ENCODE results near the gene PTPRG. TPM values are rescaled to one million over a fixed set of nuclear protein-coding genes. Genes with fewer than 3 reads are reported as not detected.

Gene PTPRG
- total RNA-seq, 1 experiment from 2014 or later = 11.7 TPM

GRCh38 chr3:62312201-62312600, 750.8 kb downstream of the PTPRG start:
- no peak overlapping the region for H3K4me3 ChIP-seq (ENCODE audit: low read depth, low read length, poor library complexity, severe bottlenecking)
- no peak overlapping the region for H3K27ac ChIP-seq (ENCODE audit: low read depth, low read length, poor library complexity, severe bottlenecking)
- CTCF ChIA-PET = no interaction called here
- H3K27me3 ChIP-seq (replicated peaks; ENCODE audit: insufficient read depth, low read depth, low read length, poor library complexity) = no peaks in the 10 kb centered on the region
- POLR2A ChIA-PET (ENCODE audit: low non-redundant PET) = no interaction called here
- H3K4me1 ChIP-seq (ENCODE audit: insufficient read depth, low read length, poor library complexity, severe bottlenecking) = no peaks in the 10 kb centered on the region
- no TSS peak for BruUV-seq (replicated peaks)
- DNase-seq (ENCODE audit: low spot score) = no peak
- H3K9me3 ChIP-seq (ENCODE audit: low read depth, low read length, poor library complexity, severe bottlenecking) = no peaks in the 10 kb centered on the region
- TF ChIP-seq EZH2 (IDR thresholded peaks at IDR 0.05; ENCODE audit: borderline replicate concordance, low read depth, low read length, poor library complexity, severe bottlenecking) (no peak), CTCF (conservative IDR thresholded peaks at IDR 0.05; ENCODE audit: low read depth, low read length) (no peak)
- H3K36me3 ChIP-seq (ENCODE audit: insufficient read depth, low read length, poor library complexity, severe bottlenecking) = no peaks in the 10 kb centered on the region
- intact Hi-C loops (cut with micrococcal nuclease; ENCODE audit: unreplicated experiment) = loop anchor here (10.0 kb wide), 1 partner anchor 107 kb away; no protein-coding TSS in a partner anchor

- POLR2A ChIA-PET (ENCODE audit: low non-redundant PET) = no interaction called here
- BruUV-seq (replicated peaks) = no TSS peak
Observed at GRCh38 chr3:62316525-62316924, 755.2 kb downstream of the PTPRG start.

GRCh38 chr3:62318365-62318751, 757.0 kb downstream of the PTPRG start:
- intact Hi-C loops (cut with micrococcal nuclease; ENCODE audit: unreplicated experiment) = loop anchor here (10.0 kb wide), 1 partner anchor 114 kb away; no protein-coding TSS in a partner anchor
- POLR2A ChIA-PET (ENCODE audit: low non-redundant PET) = no interaction called here
- CTCF ChIA-PET = no interaction called here
- Histone ChIP-seq H3K4me3 (ENCODE audit: low read depth, low read length, poor library complexity, severe bottlenecking) (peak overlapping the region; percentile 55), H3K36me3 (ENCODE audit: insufficient read depth, low read length, poor library complexity, severe bottlenecking) (no peaks in the 10 kb centered on the region), H3K27ac (ENCODE audit: low read depth, low read length, poor library complexity, severe bottlenecking) (no peak overlapping the region), H3K27me3 (replicated peaks; ENCODE audit: insufficient read depth, low read depth, low read length, poor library complexity) (no peaks in the 10 kb centered on the region), H3K4me1 (ENCODE audit: insufficient read depth, low read length, poor library complexity, severe bottlenecking) (no peaks in the 10 kb centered on the region), H3K9me3 (ENCODE audit: low read depth, low read length, poor library complexity, severe bottlenecking) (no peaks in the 10 kb centered on the region)
- TF ChIP-seq EZH2 (IDR thresholded peaks at IDR 0.05; ENCODE audit: borderline replicate concordance, low read depth, low read length, poor library complexity, severe bottlenecking) (no peak), CTCF (conservative IDR thresholded peaks at IDR 0.05; ENCODE audit: low read depth, low read length) (no peak)
- DNase-seq (ENCODE audit: low spot score) = no peak
- BruUV-seq (replicated peaks) = no TSS peak

More at GRCh38 chr3:62316525-62316924, 755.2 kb downstream of the PTPRG start:
- H3K27ac ChIP-seq (ENCODE audit: low read depth, low read length, poor library complexity, severe bottlenecking) = no peak overlapping the region
- no peaks in the 10 kb centered on the region for H3K36me3 ChIP-seq (ENCODE audit: insufficient read depth, low read length, poor library complexity, severe bottlenecking)
- no peaks in the 10 kb centered on the region for H3K27me3 ChIP-seq (replicated peaks; ENCODE audit: insufficient read depth, low read depth, low read length, poor library complexity)
- no peaks in the 10 kb centered on the region for H3K9me3 ChIP-seq (ENCODE audit: low read depth, low read length, poor library complexity, severe bottlenecking)
- no peaks in the 10 kb centered on the region for H3K4me1 ChIP-seq (ENCODE audit: insufficient read depth, low read length, poor library complexity, severe bottlenecking)
- DNase-seq (ENCODE audit: low spot score) = no peak
- CTCF ChIA-PET = no interaction called here
- intact Hi-C loops (cut with micrococcal nuclease; ENCODE audit: unreplicated experiment) = loop anchor here (10.0 kb wide), 1 partner anchor 112 kb away; no protein-coding TSS in a partner anchor
- no peak overlapping the region for H3K4me3 ChIP-seq (ENCODE audit: low read depth, low read length, poor library complexity, severe bottlenecking)
- no peak for TF ChIP-seq EZH2 (IDR thresholded peaks at IDR 0.05; ENCODE audit: borderline replicate concordance, low read depth, low read length, poor library complexity, severe bottlenecking)
- no peak for TF ChIP-seq CTCF (conservative IDR thresholded peaks at IDR 0.05; ENCODE audit: low read depth, low read length)
